ENCODE data around the gene ATL1.
A peak's percentile ranks its signal among the peaks of the same experiment; 100 is the strongest.
"Not testable (repeated sequence)": the region's sequence is repeated elsewhere in the genome, so short reads cannot be mapped to it uniquely, and the experiment has no call there.

Gene ATL1

GRCh38 chr14:50605766-50606165 lies 45.8 kb downstream of the ATL1 start:
- DNase-seq, result no peak

- no peak for DNase-seq
These were observed 46.5 kb downstream of the ATL1 start for GRCh38 chr14:50606468-50606867.

GRCh38 chr14:50607181-50607580 lies 47.2 kb downstream of the ATL1 start:
- DNase-seq, result peak; percentile 8 to 43

- no peak for DNase-seq
These were observed 47.8 kb downstream of the ATL1 start for GRCh38 chr14:50607761-50608160.

- DNase-seq, result no peak
These were observed 48.4 kb downstream of the ATL1 start for GRCh38 chr14:50608302-50608851.

- no peak for DNase-seq
These were observed 50.5 kb downstream of the ATL1 start for GRCh38 chr14:50610465-50610864.

GRCh38 chr14:50612806-50613205 lies 52.9 kb downstream of the ATL1 start:
- DNase-seq, result no peak

GRCh38 chr14:50615056-50615455 lies 55.1 kb downstream of the ATL1 start:
- DNase-seq, result no peak

GRCh38 chr14:50615552-50615951 lies 55.6 kb downstream of the ATL1 start:
- no peak for DNase-seq

GRCh38 chr14:50616275-50616674 lies 56.3 kb downstream of the ATL1 start:
- no peak for DNase-seq

GRCh38 chr14:50619569-50620141 lies 59.7 kb downstream of the ATL1 start:
- DNase-seq, result no peak

GRCh38 chr14:50620341-50620740 lies 60.4 kb downstream of the ATL1 start:
- no peak for DNase-seq

GRCh38 chr14:50622978-50623377 lies 63.0 kb downstream of the ATL1 start:
- no peak for DNase-seq

- no peak for DNase-seq
These were observed 64.5 kb downstream of the ATL1 start for GRCh38 chr14:50624447-50624846.

GRCh38 chr14:50624947-50625346 lies 65.0 kb downstream of the ATL1 start:
- not testable (repeated sequence) for DNase-seq

- DNase-seq, result no peak
These were observed 71.5 kb downstream of the ATL1 start for GRCh38 chr14:50631408-50631821.

- no peak for DNase-seq
These were observed 74.0 kb downstream of the ATL1 start for GRCh38 chr14:50633954-50634353.

GRCh38 chr14:50635141-50635540 lies 75.2 kb downstream of the ATL1 start:
- DNase-seq, result no peak

- no peak for DNase-seq
These were observed 87.3 kb downstream of the ATL1 start for GRCh38 chr14:50647282-50647681.

GRCh38 chr14:50647753-50648152 lies 87.8 kb downstream of the ATL1 start:
- no peak for DNase-seq

- DNase-seq, result no peak
These were observed 89.7 kb downstream of the ATL1 start for GRCh38 chr14:50649691-50650090.

GRCh38 chr14:50656776-50657175 lies 96.8 kb downstream of the ATL1 start:
- no peak for DNase-seq

GRCh38 chr14:50657753-50658152 lies 97.8 kb downstream of the ATL1 start:
- DNase-seq, result no peak

- no peak for DNase-seq
These were observed 98.3 kb downstream of the ATL1 start for GRCh38 chr14:50658203-50658602.

GRCh38 chr14:50659327-50659974 lies 99.5 kb downstream of the ATL1 start:
- DNase-seq, result no peak

All from stimulated activated CD4-positive, alpha-beta T cell treated with anti-CD3 and anti-CD28 coated beads, Interleukin-2, amount 100 ng/mL, for 48 hours (primary cell).